CD1c-positive myeloid dendritic cell (primary cell): ENCODE results near the gene ANAPC5.
"Not testable (repeated sequence)": the region's sequence is repeated elsewhere in the genome, so short reads cannot be mapped to it uniquely, and the experiment has no call there.

Experiments
- DNase-seq: peaks from one replicate; pipeline ENCODE4 v3.0.0-alpha.2; 2016; ENCODE audit errors: extremely low spot score

The ANAPC5 gene

GRCh38 chr12:121351820-121352681, at the start of gene ANAPC5:
TSS of gene ANAPC5 (minus strand) at chr12:121352411. CDS start at chr12:121352340, 71 bp downstream.
- DNase-seq = peak; percentile 97

- peak; percentile 57 for DNase-seq
Measured at GRCh38 chr12:121400332-121401139, 48.3 kb upstream of the ANAPC5 start.

- peak; percentile 99 for DNase-seq
Measured at GRCh38 chr12:121399391-121400331, 47.5 kb upstream of the ANAPC5 start, which contains the start of gene RNF34. TSS of gene RNF34 (plus strand) at chr12:121400118. CDS start at chr12:121400213, 95 bp downstream.

GRCh38 chr12:121398355-121398754, 46.1 kb upstream of the ANAPC5 start:
- no peak for DNase-seq

GRCh38 chr12:121397521-121397920, 45.3 kb upstream of the ANAPC5 start:
- DNase-seq = no peak

- DNase-seq = no peak
Measured at GRCh38 chr12:121392325-121392716, 40.1 kb upstream of the ANAPC5 start.

GRCh38 chr12:121391619-121392324, 39.6 kb upstream of the ANAPC5 start:
- peak; percentile 76 for DNase-seq

GRCh38 chr12:121390856-121391255, 38.6 kb upstream of the ANAPC5 start:
- DNase-seq = no peak

- peak; percentile 24 for DNase-seq
Measured at GRCh38 chr12:121388421-121388981, 36.3 kb upstream of the ANAPC5 start.

- not testable (repeated sequence) for DNase-seq
Measured at GRCh38 chr12:121384891-121385290, 32.7 kb upstream of the ANAPC5 start.

GRCh38 chr12:121383601-121384021, 31.4 kb upstream of the ANAPC5 start:
- no peak for DNase-seq

- no peak for DNase-seq
Measured at GRCh38 chr12:121379945-121380344, 27.7 kb upstream of the ANAPC5 start.

GRCh38 chr12:121378736-121379135, 26.5 kb upstream of the ANAPC5 start:
- no peak for DNase-seq

GRCh38 chr12:121376754-121377697, 24.8 kb upstream of the ANAPC5 start:
- DNase-seq = no peak

GRCh38 chr12:121374945-121375584, 22.9 kb upstream of the ANAPC5 start:
- DNase-seq = not testable (repeated sequence)

GRCh38 chr12:121374336-121374735, 22.1 kb upstream of the ANAPC5 start:
- not testable (repeated sequence) for DNase-seq

- DNase-seq = no peak
Measured at GRCh38 chr12:121373755-121374154, 21.5 kb upstream of the ANAPC5 start.

- DNase-seq = no peak
Measured at GRCh38 chr12:121371404-121371803, 19.2 kb upstream of the ANAPC5 start.

- DNase-seq = no peak
Measured at GRCh38 chr12:121366063-121366459, 13.8 kb upstream of the ANAPC5 start.
